ENCODE measurements around the gene SLF1. TPM values are rescaled to one million over a fixed set of nuclear protein-coding genes. Genes with fewer than 3 reads are reported as not detected.

The SLF1 gene
- total and polyA plus RNA-seq, 2 of the 8 experiments (the other 6 are each of a cell fraction or from before 2014, with no cell fraction given): 4.8 to 15.7 TPM

- no peak overlapping the region for H2AK5ac ChIP-seq (ENCODE audit: low read depth, low read length)
- H2BK120ac ChIP-seq (replicated peaks; ENCODE audit: low read depth, low read length): no peak overlapping the region
- FAIRE-seq (no peak), DNase-seq (ENCODE audit: low read depth in 1 of 2, low spot score in 2 of 2) (no peak)
- no peaks in the 10 kb centered on the region for H3K36me3 ChIP-seq (ENCODE audit: control insufficient read depth in 2 of 4, insufficient read depth in 4 of 4, low read length in 3 of 4)
- H2AFZ ChIP-seq (ENCODE audit: low read length): no peak overlapping the region
- no peak overlapping the region for H4K91ac ChIP-seq (replicated peaks; ENCODE audit: insufficient read length, low read length)
- H2BK12ac ChIP-seq (ENCODE audit: low read depth, low read length): no peak overlapping the region
- no peaks in the 10 kb centered on the region for H3K79me2 ChIP-seq (ENCODE audit: control insufficient read depth in 1 of 2, insufficient read depth in 2 of 2, low read length in 2 of 2)
- 75% methylated on average over 1 of the region's 1 CpG; no CpG with 5 or more reads in 1 of the 2 experiments for WGBS, 2 experiments (ENCODE audit: extremely low coverage in 1 of 2, insufficient coverage in 1 of 2, insufficient read length in 1 of 2, insufficient replicate concordance in 2 of 2, low coverage in 1 of 2, low lambda C conversion rate in 2 of 2, missing lambda C conversion rate in 1 of 2)
- no peaks in the 10 kb centered on the region for H3K9me3 ChIP-seq (ENCODE audit: insufficient read depth in 2 of 2, low read depth in 1 of 2, low read length in 1 of 2)
- H3K79me1 ChIP-seq (ENCODE audit: low read depth, low read length): no peaks in the 10 kb centered on the region
- no peak overlapping the region for H3K18ac ChIP-seq (ENCODE audit: extremely low read depth, low read length)
- ChIA-PET CTCF (ENCODE audit: partially characterized antibody) (no interaction called here), POLR2A (ENCODE audit: partially characterized antibody) (interaction anchor here (0.6 kb wide), 1 partner anchor 603 kb away, joined by 3 read pairs; no protein-coding TSS in a partner anchor)
- H3K27ac ChIP-seq (ENCODE audit: low read depth, low read length): no peak overlapping the region
- H3K14ac ChIP-seq (ENCODE audit: insufficient read length): no peak overlapping the region
- H2BK5ac ChIP-seq (ENCODE audit: low read depth, low read length): no peak overlapping the region
- H3K23me2 ChIP-seq (ENCODE audit: low read depth, low read length): no peaks in the 10 kb centered on the region; the same call in 1 of the 2 replicates
- H2BK20ac ChIP-seq (ENCODE audit: low read length): no peak overlapping the region
- H4K5ac ChIP-seq (ENCODE audit: insufficient read length, low read depth, low read length): no peak overlapping the region
- H3K27me3 ChIP-seq (replicated peaks in 1 of 4; ENCODE audit: control insufficient read depth in 3 of 4, extremely low read depth in 1 of 4, insufficient read depth in 3 of 4, low read length in 3 of 4): no peaks in the 10 kb centered on the region
- H3K4ac ChIP-seq (replicated peaks; ENCODE audit: insufficient read length, low read depth, low read length): no peak overlapping the region
- no peak overlapping the region for H3K23ac ChIP-seq (ENCODE audit: insufficient read length)
- no peaks in the 10 kb centered on the region for H4K20me1 ChIP-seq (replicated peaks in 1 of 2; ENCODE audit: control insufficient read depth in 1 of 2, insufficient read depth in 2 of 2, low read length in 2 of 2)
- H4K8ac ChIP-seq (ENCODE audit: extremely low read depth, insufficient read depth, low read length): no peak overlapping the region
- H3K4me2 ChIP-seq (ENCODE audit: insufficient read depth in 1 of 2, low read depth in 2 of 2, low read length in 2 of 2): no peak overlapping the region
- no peak overlapping the region for H2BK15ac ChIP-seq (ENCODE audit: low read length)
- H3K4me1 ChIP-seq (replicated peaks in 1 of 4; ENCODE audit: control insufficient read depth in 3 of 4, insufficient read depth in 4 of 4, low read length in 3 of 4): no peaks in the 10 kb centered on the region
- H3K4me3 ChIP-seq (ENCODE audit: extremely low read depth in 1 of 4, insufficient read depth in 2 of 4, low read depth in 3 of 4, low read length in 4 of 4): no peak overlapping the region
- H3K9ac ChIP-seq (replicated peaks in 1 of 4; ENCODE audit: extremely low read depth in 1 of 4, low read depth in 3 of 4, low read length in 3 of 4): no peak overlapping the region
- no peak overlapping the region for H3K56ac ChIP-seq (replicated peaks; ENCODE audit: insufficient read length, low read depth, low read length)
- TF ChIP-seq TEAD4 (IDR thresholded peaks at IDR 0.05; ENCODE audit: low read depth, low read length): no peak
- no peak for TF ChIP-seq RNF2 (IDR thresholded peaks at IDR 0.05; ENCODE audit: borderline replicate concordance, low read depth, low read length, missing control alignments, poor library complexity, severe bottlenecking)
- no peak for TF ChIP-seq POLR2A (IDR thresholded peaks at IDR 0.05; ENCODE audit: control extremely low read depth in 1 of 2, low read depth in 2 of 2, low read length in 2 of 2)
- no peak for TF ChIP-seq EP300 (IDR thresholded peaks at IDR 0.05; ENCODE audit: borderline replicate concordance in 1 of 2, low read depth in 2 of 2, low read length in 2 of 2)
- no peak for TF ChIP-seq CTCF (IDR thresholded peaks at IDR 0.05; ENCODE audit: control extremely low read depth in 1 of 3, insufficient read depth in 1 of 3, low read depth in 1 of 3, low read length in 3 of 3)
- TF ChIP-seq PHF8 (conservative IDR thresholded peaks at IDR 0.05; ENCODE audit: low read depth, low read length): no peak
- TF ChIP-seq RFX5 (IDR thresholded peaks at IDR 0.05; ENCODE audit: borderline replicate concordance, low read depth, low read length): no peak
- TF ChIP-seq CREB1 (IDR thresholded peaks at IDR 0.05): no peak
- no peak for TF ChIP-seq RAD21 (IDR thresholded peaks at IDR 0.05 in 1 of 2, conservative IDR thresholded peaks at IDR 0.05 in 1 of 2; ENCODE audit: low read depth in 2 of 2, low read length in 2 of 2)
- TF ChIP-seq SUZ12 (IDR thresholded peaks at IDR 0.05; ENCODE audit: low read length): no peak
- TF ChIP-seq CHD2 (IDR thresholded peaks at IDR 0.05; ENCODE audit: low read length): no peak
- TF ChIP-seq GTF2F1 (IDR thresholded peaks at IDR 0.05; ENCODE audit: borderline replicate concordance, low read depth, low read length): no peak
These were observed 113.0 kb downstream of the SLF1 start for GRCh38 chr5:94731471-94731870.
